HG03571 (cell line): ENCODE measurements around the gene THSD4.

Experiments
- ATAC-seq: cut with Tn5 transposase; IDR thresholded peaks from one replicate; pipeline ENCODE4 v1.9.1; 2021; ENCODE audit not compliant: unreplicated experiment

Gene THSD4

GRCh38 chr15:71788646-71789579, 673.6 kb downstream of the THSD4 start:
- ATAC-seq: no peak

GRCh38 chr15:71789616-71790015, 674.3 kb downstream of the THSD4 start:
- ATAC-seq: no peak

DNA sequence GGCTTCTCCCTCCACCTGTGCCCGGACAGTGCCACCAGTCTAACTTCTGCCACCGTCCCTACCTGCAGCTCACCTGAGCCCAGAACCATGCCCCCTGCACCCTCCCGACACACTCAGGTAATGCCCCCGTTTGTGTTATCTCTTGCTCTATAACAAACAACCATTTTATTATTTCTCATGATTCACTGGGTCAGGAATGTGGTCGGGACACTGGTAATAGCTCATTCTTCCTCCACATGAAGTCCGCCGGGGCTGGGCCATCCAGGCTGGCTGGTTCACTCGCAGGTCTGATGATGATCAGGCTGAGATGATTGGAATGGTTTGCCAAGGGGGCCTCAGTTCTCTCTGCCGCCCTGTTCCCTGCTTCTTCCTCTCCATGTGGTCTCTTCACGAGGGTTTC, 674.8 kb downstream of the THSD4 start:
- ATAC-seq: no peak

- ATAC-seq: no peak
Measured at GRCh38 chr15:71791975-71792374, 676.7 kb downstream of the THSD4 start.

DNA sequence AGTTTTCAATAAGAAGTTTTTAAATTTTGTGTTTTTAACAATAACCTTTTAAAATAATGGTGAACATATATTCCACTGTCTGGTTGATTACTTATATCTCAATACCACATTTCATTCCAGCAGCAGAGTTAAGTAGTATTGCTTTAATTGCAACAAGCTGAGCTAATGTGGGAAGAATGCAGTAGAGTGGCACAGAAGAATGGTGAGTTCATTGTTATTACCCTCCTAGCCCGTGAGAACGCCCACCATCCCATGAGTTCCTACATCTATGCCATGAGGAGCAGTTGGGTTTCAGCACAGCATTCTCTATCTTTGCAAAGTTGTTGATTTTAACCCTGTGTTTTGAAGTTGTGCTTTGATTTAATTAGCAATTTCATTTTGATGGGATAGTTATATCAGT, 677.2 kb downstream of the THSD4 start:
- no peak for ATAC-seq

DNA sequence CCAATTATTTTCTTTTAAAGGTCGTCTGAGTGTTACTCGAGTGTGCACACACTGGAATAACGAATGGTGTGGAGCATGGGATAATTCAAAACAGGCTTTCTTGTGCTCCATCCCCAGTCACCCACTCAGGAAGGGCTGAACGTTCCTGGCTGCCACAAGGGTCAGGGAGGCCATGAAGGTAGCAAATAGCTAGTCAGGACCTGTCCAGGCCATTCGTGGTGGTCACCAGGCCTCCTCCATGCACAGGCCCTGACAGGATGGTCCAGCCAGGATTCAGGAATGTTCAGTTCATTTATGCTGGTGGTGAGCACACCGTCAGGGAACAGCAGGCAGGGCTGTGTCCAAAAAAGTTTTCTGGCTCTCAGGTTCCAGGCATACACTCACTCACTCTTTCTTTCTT, 683.4 kb downstream of the THSD4 start:
- no peak for ATAC-seq

GRCh38 chr15:71800190-71800589, 684.9 kb downstream of the THSD4 start:
- ATAC-seq: no peak

- no peak for ATAC-seq
Measured at GRCh38 chr15:71800835-71801745, 685.8 kb downstream of the THSD4 start.

- ATAC-seq: no peak
Measured at GRCh38 chr15:71801935-71802655, 686.8 kb downstream of the THSD4 start.

DNA sequence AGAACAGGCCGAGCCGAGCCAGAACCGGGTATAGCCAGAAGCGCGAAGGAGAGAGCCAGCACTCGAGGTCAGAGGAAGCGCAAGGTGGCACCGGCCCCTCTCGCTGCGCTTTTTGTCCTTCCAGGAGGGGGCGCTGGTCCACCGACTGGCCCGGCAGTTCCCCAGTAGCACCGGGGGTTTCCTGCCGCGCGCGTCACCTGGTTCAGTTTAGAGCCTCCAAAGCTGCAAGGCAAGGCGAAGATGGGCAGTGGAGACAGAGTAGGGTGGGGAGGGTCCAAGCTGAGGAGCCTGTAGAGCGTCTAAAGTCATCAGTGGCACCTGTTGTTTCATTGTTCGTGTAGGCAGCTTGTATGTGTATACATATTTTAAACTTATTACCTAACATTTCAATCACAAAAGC, 687.5 kb downstream of the THSD4 start:
- no peak for ATAC-seq

GRCh38 chr15:71804226-71804625, 689.0 kb downstream of the THSD4 start:
- no peak for ATAC-seq

GRCh38 chr15:71804695-71805470, 689.6 kb downstream of the THSD4 start:
- no peak for ATAC-seq

DNA sequence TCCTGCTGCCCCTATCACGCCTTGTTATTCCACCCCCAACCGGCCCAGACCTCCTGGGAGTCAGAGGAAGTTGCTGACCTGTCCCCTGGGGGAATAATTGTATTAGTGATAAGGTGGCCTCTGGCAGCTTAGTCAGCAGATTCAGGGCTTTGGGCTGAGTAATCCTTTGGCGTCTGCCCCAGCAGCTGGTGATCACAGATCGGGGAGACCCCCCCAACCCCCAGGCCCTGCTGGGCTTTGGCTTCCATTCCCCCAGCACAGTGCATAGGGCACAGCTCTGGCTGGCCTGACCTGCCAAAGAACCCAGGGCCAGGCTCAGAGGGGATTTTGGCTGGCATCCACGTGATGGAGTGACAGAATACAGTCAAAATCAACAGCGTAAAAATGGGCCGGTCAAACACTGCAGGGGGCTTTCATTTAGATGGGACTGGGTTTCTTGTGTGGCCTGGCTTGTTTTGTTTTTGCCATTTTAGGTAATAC, 691.2 kb downstream of the THSD4 start:
- no peak for ATAC-seq

DNA sequence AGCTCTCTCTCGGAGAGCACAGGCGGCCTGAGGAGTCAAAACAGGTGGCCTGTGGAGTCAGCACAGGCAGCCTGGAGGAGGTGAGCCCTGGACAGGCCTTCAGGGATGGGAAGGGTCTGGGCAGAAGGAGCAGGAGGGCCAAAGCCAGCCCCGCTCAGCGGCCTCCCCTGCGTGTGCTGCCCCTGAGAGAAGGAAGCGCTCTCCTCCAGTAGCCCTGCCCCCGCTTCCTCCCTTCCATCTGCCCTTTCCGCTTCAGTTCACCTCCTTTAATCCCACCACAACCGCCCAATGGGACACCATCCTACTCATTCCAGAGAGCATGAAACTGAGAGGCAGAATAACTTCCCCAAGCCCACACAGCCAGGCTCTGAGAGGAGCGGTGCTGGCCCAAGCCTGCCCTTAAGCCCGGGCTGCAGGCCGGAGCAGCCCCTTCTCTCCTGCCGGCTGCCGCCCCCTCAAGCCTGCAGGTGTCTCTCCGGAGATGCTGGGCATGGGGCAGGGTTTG, 691.9 kb downstream of the THSD4 start:
- no peak for ATAC-seq

- no peak for ATAC-seq
Measured at GRCh38 chr15:71807691-71808091, 692.4 kb downstream of the THSD4 start.

DNA sequence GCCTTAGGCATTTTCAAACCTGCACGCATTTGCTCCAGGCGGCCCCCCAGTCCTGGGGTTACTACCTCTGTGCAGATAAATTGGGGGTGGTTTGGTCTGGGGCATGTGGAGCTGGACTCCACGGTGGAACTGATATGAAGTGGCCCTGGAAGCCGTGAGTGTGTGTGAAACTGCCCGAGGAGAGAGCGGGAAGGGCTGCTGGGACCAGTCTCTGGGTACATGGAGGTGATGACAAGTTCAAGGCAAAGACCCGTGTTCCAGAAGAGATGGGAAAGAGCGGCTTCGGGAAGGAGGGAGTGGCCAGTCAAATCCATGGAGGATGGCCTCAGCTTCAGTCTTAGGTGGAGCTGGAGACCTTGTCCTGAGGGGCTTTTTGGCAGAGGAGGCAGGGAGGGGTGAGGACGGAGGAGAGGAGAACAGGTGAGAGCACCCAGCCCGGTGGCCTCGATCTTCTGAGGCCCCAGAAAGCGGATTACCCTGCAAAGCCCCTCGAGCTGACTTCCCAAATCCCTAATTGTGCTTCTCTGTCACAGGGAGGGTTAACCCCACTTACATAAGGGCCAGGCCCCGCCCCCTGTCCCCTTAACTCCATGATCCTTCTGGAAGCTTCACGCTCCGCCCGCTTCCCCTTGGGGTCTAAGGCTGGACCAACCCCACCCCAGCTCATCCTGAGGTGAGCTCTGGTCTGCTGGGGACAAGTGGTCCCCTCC, 693.2 kb downstream of the THSD4 start:
- ATAC-seq: no peak

DNA sequence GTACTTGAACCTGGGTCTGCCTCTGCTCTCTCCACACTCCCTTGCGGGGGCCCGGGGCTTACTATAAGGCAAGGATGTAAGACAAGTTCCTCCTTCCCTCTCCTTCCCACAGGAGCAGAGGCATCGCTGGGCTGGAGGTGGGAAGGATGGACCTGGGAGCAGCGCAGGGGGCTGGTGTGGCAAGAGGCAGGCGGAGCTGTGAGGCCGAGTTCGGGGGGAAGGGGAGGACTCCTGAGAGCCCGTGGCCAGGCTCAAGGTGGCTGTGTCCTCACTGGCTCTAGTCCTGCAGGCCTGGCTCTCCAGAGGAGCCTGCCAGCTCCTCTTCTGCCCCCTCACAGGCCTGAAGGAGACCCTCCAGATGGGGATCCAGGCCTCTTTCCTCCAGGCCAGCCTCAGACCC, 694.1 kb downstream of the THSD4 start:
- ATAC-seq: no peak

- no peak for ATAC-seq
Measured at GRCh38 chr15:71810256-71811035, 695.2 kb downstream of the THSD4 start, which contains the start of gene NR2E3. TSS of gene NR2E3 (plus strand) at chr15:71810554. CDS start at chr15:71810744, 190 bp downstream.
